IMR-90 (cell line): Measurements from ENCODE around the gene OTULINL. TPM values are rescaled to one million over a fixed set of nuclear protein-coding genes. Genes with fewer than 3 reads are reported as not detected.

Experiments used
- ATAC-seq: fragments of 200-7000 bp; cut with Tn5 transposase; 2 replicates; pipeline ENCODE4 v1.9.1; 2020; ENCODE audit warnings: low read depth, mild to moderate bottlenecking, moderate library complexity
- BruUV-seq: library from RNA; stranded (reverse); fragments of 400-500 nt; replicated peaks from 2 replicates; lab custom pipeline; 2021; lab: Mats Ljungman, UMichigan
- CTCF ChIA-PET: fragments of 300-600 bp; formaldehyde crosslinking; extraction: SDS; loops from one replicate; lab custom pipeline; 2021; ENCODE audit warnings: antibody characterized with exemption; lab: Yijun Ruan, JAX
- POLR2A ChIA-PET: fragments of 300-600 bp; sonication (Branson Sonifier 250); formaldehyde crosslinking; loops from one replicate; lab custom pipeline; 2022; ENCODE audit warnings: antibody characterized with exemption; ENCODE audit not compliant: unreplicated experiment; lab: Charles Lee
- DNase-seq: peaks from one replicate; pipeline ENCODE4 v3.0.0; 2013
- H2AFZ ChIP-seq: replicated peaks from 2 replicates; pipeline ENCODE3; 2013; ENCODE audit warnings: low read length, mild to moderate bottlenecking; ENCODE audit not compliant: poor library complexity
- H2AK5ac ChIP-seq: 2 replicates; pipeline ENCODE4 v1.6.1; 2013; ENCODE audit warnings: low read depth, low read length, inconsistent platforms
- H2AK9ac ChIP-seq: replicated peaks from 2 replicates; pipeline ENCODE3; 2013; ENCODE audit warnings: mild to moderate bottlenecking, low read depth, low read length, moderate library complexity; ENCODE audit not compliant: poor library complexity
- H2BK120ac ChIP-seq: 2 replicates; pipeline ENCODE4 v1.6.1; 2013; ENCODE audit warnings: low read depth, low read length, inconsistent platforms
- H2BK15ac ChIP-seq: 3 replicates; pipeline ENCODE4 v1.6.1; 2013; ENCODE audit warnings: low read depth, low read length, inconsistent platforms
- H2BK20ac ChIP-seq: 2 replicates; pipeline ENCODE4 v1.6.1; 2013; ENCODE audit warnings: low read depth, mild to moderate bottlenecking, inconsistent platforms, low read length, moderate library complexity
- H2BK5ac ChIP-seq: 2 replicates; pipeline ENCODE4 v1.6.1; 2013; ENCODE audit warnings: mild to moderate bottlenecking, low read depth, low read length, inconsistent platforms; ENCODE audit not compliant: poor library complexity, severe bottlenecking
- H3K14ac ChIP-seq: replicated peaks from 2 replicates; pipeline ENCODE4 v1.6.1; 2013; ENCODE audit warnings: low read depth, low read length, inconsistent platforms
- H3K18ac ChIP-seq: 2 replicates; pipeline ENCODE4 v1.6.1; 2013; ENCODE audit warnings: low read depth, low read length, control low read depth
- H3K23ac ChIP-seq: 2 replicates; pipeline ENCODE4 v1.6.1; 2013; ENCODE audit warnings: low read depth, low read length, inconsistent platforms
- H3K27ac ChIP-seq: 2 replicates; pipeline ENCODE4 v1.5.1; 2013; ENCODE audit warnings: mild to moderate bottlenecking, control low read depth, low read length; ENCODE audit not compliant: insufficient read depth
- H3K27me3 ChIP-seq: 2 replicates; pipeline ENCODE4 v1.6.1; 2013; ENCODE audit warnings: low read length; ENCODE audit not compliant: control insufficient read depth, insufficient read depth
- H3K36me3 ChIP-seq: 2 replicates; pipeline ENCODE4 v1.6.1; 2013; ENCODE audit warnings: low read length, mixed read lengths; ENCODE audit not compliant: control insufficient read depth, insufficient read depth
- H3K4ac ChIP-seq: 2 replicates; pipeline ENCODE4 v1.6.1; 2013; ENCODE audit warnings: low read depth, low read length, inconsistent platforms
- H3K4me1 ChIP-seq: 2 replicates; pipeline ENCODE4 v1.6.1; 2013; ENCODE audit warnings: low read length, mixed read lengths; ENCODE audit not compliant: control insufficient read depth, insufficient read depth
- H3K4me2 ChIP-seq: 2 replicates; pipeline ENCODE4 v1.6.1; 2013; ENCODE audit warnings: low read depth, mild to moderate bottlenecking, control low read depth, low read length, moderate library complexity
- H3K4me3 ChIP-seq: 2 replicates; pipeline ENCODE4 v1.5.1; 2013; ENCODE audit warnings: low read depth, mild to moderate bottlenecking, control low read depth, low read length, moderate library complexity; ENCODE audit not compliant: insufficient read depth
- H3K56ac ChIP-seq: 2 replicates; pipeline ENCODE4 v1.6.1; 2013; ENCODE audit warnings: low read length, inconsistent platforms; ENCODE audit not compliant: insufficient read depth; ENCODE audit errors: extremely low read depth
- H3K79me1 ChIP-seq, 2 experiments: 2 replicates each; pipeline ENCODE4 v1.6.1; 2013; ENCODE audit warnings: low read length in 2 of 2, inconsistent platforms in 1 of 2, low read depth in 1 of 2
- H3K9ac ChIP-seq: 2 replicates; pipeline ENCODE4 v1.6.1; 2013; ENCODE audit warnings: low read depth, low read length, control low read depth
- H3K9me1 ChIP-seq: 2 replicates; pipeline ENCODE4 v1.6.1; 2013; ENCODE audit warnings: low read length, inconsistent platforms; ENCODE audit not compliant: insufficient read depth
- H3K9me3 ChIP-seq: 2 replicates; pipeline ENCODE4 v1.6.1; 2013; ENCODE audit warnings: low read length; ENCODE audit not compliant: control insufficient read depth, insufficient read depth
- H4K20me1 ChIP-seq: 2 replicates; pipeline ENCODE4 v1.6.1; 2013; ENCODE audit warnings: low read length, inconsistent platforms; ENCODE audit not compliant: insufficient read depth
- H4K5ac ChIP-seq: 2 replicates; pipeline ENCODE4 v1.6.1; 2013; ENCODE audit warnings: mild to moderate bottlenecking, low read depth, low read length, control low read depth
- H4K8ac ChIP-seq, 2 experiments: 2 replicates each; pipeline ENCODE4 v1.6.1; 2013; ENCODE audit warnings: low read depth in 2 of 2, low read length in 2 of 2, control low read depth in 1 of 2, inconsistent platforms in 1 of 2
- H4K91ac ChIP-seq: 2 replicates; pipeline ENCODE4 v1.6.1; 2013; ENCODE audit warnings: low read depth, low read length, inconsistent platforms; ENCODE audit not compliant: insufficient read depth
- BHLHE40 ChIP-seq: fragments of 150-350 bp; IDR thresholded peaks from 2 replicates; pipeline ENCODE4 v1.6.1; 2016; ENCODE audit warnings: mild to moderate bottlenecking, low read depth, low read length
- CEBPB ChIP-seq: IDR thresholded peaks from 2 replicates; pipeline ENCODE4 v1.6.1; 2012; ENCODE audit warnings: low read depth, low read length, improper control_type of control experiment
- CHD1 ChIP-seq: IDR thresholded peaks from 2 replicates; pipeline ENCODE4 v1.6.1; 2012; ENCODE audit warnings: low read depth, low read length, improper control_type of control experiment
- FOS ChIP-seq: fragments of 150-350 bp; IDR thresholded peaks from 2 replicates; pipeline ENCODE4 v1.6.1; 2016; ENCODE audit warnings: low read depth, low read length
- MAFK ChIP-seq: IDR thresholded peaks from 2 replicates; pipeline ENCODE4 v1.6.1; 2012; ENCODE audit warnings: low read depth, low read length, improper control_type of control experiment
- MAZ ChIP-seq: IDR thresholded peaks from 2 replicates; pipeline ENCODE4 v1.6.1; 2012; ENCODE audit warnings: low read depth, mild to moderate bottlenecking, low read length, improper control_type of control experiment, moderate library complexity, borderline replicate concordance
- NFE2L2 ChIP-seq: fragments of 150-350 bp; IDR thresholded peaks from 2 replicates; pipeline ENCODE4 v1.6.1; 2016; ENCODE audit warnings: low read depth, mild to moderate bottlenecking, low read length
- POLR2A ChIP-seq: IDR thresholded peaks from 2 replicates; pipeline ENCODE4 v1.6.1; 2012; ENCODE audit warnings: mild to moderate bottlenecking, low read depth, low read length
- SMC3 ChIP-seq: fragments of 150-350 bp; IDR thresholded peaks from 2 replicates; pipeline ENCODE4 v1.6.1; 2016; ENCODE audit warnings: low read depth, mild to moderate bottlenecking, antibody characterized with exemption, low read length, moderate library complexity
- WGBS, 2 experiments: methylation state at CpG; one replicate each; pipeline versions ENCODE4 v1.1.5 to v1.1.7; 2013; ENCODE audit warnings: missing lambda C conversion rate in 2 of 2; ENCODE audit not compliant: insufficient read length in 1 of 2; ENCODE audit errors: extremely low coverage in 2 of 2; 5-methylcytosine and 5-hydroxymethylcytosine counted together
- dilution Hi-C: fragments of 300-500 bp; cut with HindIII; formaldehyde crosslinking; loops from one replicate; pipeline ENCODE4 v1.14.3; 2018; ENCODE audit warnings: low sequenced_read_pairs; ENCODE audit not compliant: unreplicated experiment
- in situ Hi-C: fragments of 300-500 bp; cut with MboI; formaldehyde crosslinking; loops from 3 replicates; pipeline ENCODE4 v1.14.3; 2019; ENCODE audit warnings: low sequenced_read_pairs, inconsistent platforms, mixed read lengths
- intact Hi-C: fragments of 100-400 bp; cut with micrococcal nuclease; formaldehyde crosslinking; loops from 2 replicates; pipeline ENCODE4 v1.10.0; 2022
- polyA plus RNA-seq, 3 experiments: library from polyadenylated mRNA; depleted of rRNA; stranded (reverse); fragments of >200 nt; gene quantifications; 2 replicates each; pipeline ENCODE4 v1.2.3, GENCODE V29; 2012; ENCODE audit warnings: low replicate concordance in 1 of 3
- total RNA-seq: library from RNA; depleted of rRNA; stranded (reverse); fragments of >200 nt; gene quantifications from 2 replicates; pipeline ENCODE4 v1.2.3, GENCODE V29; 2012
- TF ChIP-seq, protein P1 (sequence below): fragments of 150-350 bp; IDR thresholded peaks from 2 replicates; pipeline ENCODE4 v1.6.1; 2017; ENCODE audit warnings: mild to moderate bottlenecking, antibody characterized with exemption, low read length, low read depth

Gene OTULINL
- total and polyA plus RNA-seq, 2 of the 4 experiments (the other 2 are of a cell fraction): 0.09 to 0.18 TPM

DNA sequence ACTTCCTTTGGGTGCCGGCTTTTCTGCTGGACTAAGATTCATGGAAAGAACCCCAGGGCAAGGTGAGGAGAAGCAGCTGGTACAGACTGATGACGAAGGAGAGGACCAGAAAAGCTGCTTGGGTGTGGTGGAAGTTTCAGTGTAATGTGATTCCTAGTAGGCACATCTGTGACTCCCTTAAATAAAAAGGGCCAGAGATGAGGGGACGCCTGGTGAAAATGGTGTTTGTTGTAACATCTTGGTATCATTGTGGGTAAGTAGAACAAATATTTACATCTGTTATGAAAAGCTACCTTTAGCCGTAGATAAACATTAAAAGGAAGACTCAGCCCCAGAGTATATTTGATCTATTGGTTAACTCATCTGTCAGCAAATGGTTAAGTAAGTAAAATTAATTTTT lies 33.8 kb downstream of the OTULINL start:
- Histone ChIP-seq H3K18ac (no peak overlapping the region), H3K4me3 (no peak overlapping the region), H3K9me1 (no peaks in the 10 kb centered on the region; the same call in 1 of the 2 replicates), H2AK5ac (no peak overlapping the region), H2BK5ac (no peak overlapping the region), H3K79me1 (no peaks in the 10 kb centered on the region), H3K4me1 (no peaks in the 10 kb centered on the region), H4K8ac (no peak overlapping the region), H3K36me3 (no peaks in the 10 kb centered on the region), H2AK9ac (no peak overlapping the region), H3K23ac (no peak overlapping the region), H3K27me3 (peaks cover 30% of the 10 kb centered on the region), H3K56ac (no peak overlapping the region; the same call in 1 of the 2 replicates), H2AFZ (no peak overlapping the region), H3K9ac (no peak overlapping the region), H4K91ac (no peak overlapping the region), H3K4me2 (no peak overlapping the region), H2BK120ac (no peak overlapping the region), H3K27ac (no peak overlapping the region), H4K5ac (no peak overlapping the region), H2BK15ac (no peak overlapping the region), H3K9me3 (no peaks in the 10 kb centered on the region), H2BK20ac (no peak overlapping the region), H3K14ac (no peak overlapping the region), H4K20me1 (no peaks in the 10 kb centered on the region), H3K4ac (no peak overlapping the region)
- no peak for DNase-seq
- ChIA-PET CTCF (no interaction called here), POLR2A (no interaction called here)
- TF ChIP-seq MAZ (no peak), CHD1 (no peak), NFE2L2 (no peak), CEBPB (no peak), MAFK (no peak), FOS (no peak), SMC3 (no peak), BHLHE40 (no peak), POLR2A (no peak)
- TF ChIP-seq, protein P1, sequence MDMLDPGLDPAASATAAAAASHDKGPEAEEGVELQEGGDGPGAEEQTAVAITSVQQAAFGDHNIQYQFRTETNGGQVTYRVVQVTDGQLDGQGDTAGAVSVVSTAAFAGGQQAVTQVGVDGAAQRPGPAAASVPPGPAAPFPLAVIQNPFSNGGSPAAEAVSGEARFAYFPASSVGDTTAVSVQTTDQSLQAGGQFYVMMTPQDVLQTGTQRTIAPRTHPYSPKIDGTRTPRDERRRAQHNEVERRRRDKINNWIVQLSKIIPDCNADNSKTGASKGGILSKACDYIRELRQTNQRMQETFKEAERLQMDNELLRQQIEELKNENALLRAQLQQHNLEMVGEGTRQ: no peak
- dilution Hi-C loops (no loop called here), intact Hi-C loops (no loop called here), in situ Hi-C loops (no loop called here)
- BruUV-seq: no TSS peak
- 100% methylated on average over 1 of the region's 4 CpGs; no CpG with 5 or more reads in 1 of the 2 experiments for WGBS, 2 experiments
- no peak for ATAC-seq
